WERI-Rb-1 (cell line): ENCODE measurements around the gene HEG1.

Experiments
- DNase-seq: peaks from one replicate; pipeline ENCODE4 v3.0.0-alpha.2; 2020
- H3K27ac ChIP-seq: fragments of 250-450 bp; sonication (Bioruptor Pico); 2 replicates; pipeline ENCODE4 v1.5.1; 2020; ENCODE audit warnings: mild to moderate bottlenecking, moderate library complexity
- H3K27me3 ChIP-seq: fragments of 250-450 bp; sonication (Bioruptor Pico); 2 replicates; pipeline ENCODE4 v1.5.1; 2021; ENCODE audit warnings: mild to moderate bottlenecking, low read depth, moderate library complexity; ENCODE audit not compliant: insufficient read depth, severe bottlenecking
- H3K36me3 ChIP-seq: fragments of 250-450 bp; sonication (Bioruptor Pico); 2 replicates; pipeline ENCODE4 v1.5.1; 2020; ENCODE audit warnings: mild to moderate bottlenecking, moderate library complexity
- H3K4me3 ChIP-seq: 2 replicates; pipeline ENCODE4 v1.5.1; 2011; ENCODE audit warnings: low read depth, mild to moderate bottlenecking, control low read depth, low read length
- H3K9me3 ChIP-seq: fragments of 250-450 bp; sonication (Bioruptor Pico); 2 replicates; pipeline ENCODE4 v1.5.1; 2021; ENCODE audit warnings: mild to moderate bottlenecking, moderate library complexity; ENCODE audit not compliant: severe bottlenecking
- CTCF ChIP-seq: IDR thresholded peaks from 2 replicates; pipeline ENCODE4 v1.5.1; 2011; ENCODE audit warnings: low read depth, mild to moderate bottlenecking, control low read depth, inconsistent platforms, low read length

The HEG1 gene

GRCh38 chr3:125051205-125051604, 4.6 kb downstream of the HEG1 start:
- DNase-seq: no peak
- Histone ChIP-seq H3K27ac (peak overlapping the region; percentile 89), H3K27me3 (no peaks in the 10 kb centered on the region), H3K9me3 (no peaks in the 10 kb centered on the region), H3K36me3 (peaks cover 74% of the 10 kb centered on the region), H3K4me3 (no peak overlapping the region)
- TF ChIP-seq CTCF: no peak

- peak overlapping the region; percentile 89 for H3K27ac ChIP-seq
- H3K27me3 ChIP-seq: no peaks in the 10 kb centered on the region
- TF ChIP-seq CTCF: 0 out of 2 replicates have a peak, but pooled peaks have one; percentile 24
Observed at GRCh38 chr3:125050488-125051090, 5.2 kb downstream of the HEG1 start.

GRCh38 chr3:125048282-125048681, 7.5 kb downstream of the HEG1 start:
- 0 out of 2 replicates have a peak overlapping the region, but pooled peaks have one; percentile 9 for H3K4me3 ChIP-seq
- peak overlapping the region; percentile 89 for H3K27ac ChIP-seq
- no peak for TF ChIP-seq CTCF
- peaks cover 81% of the 10 kb centered on the region for H3K36me3 ChIP-seq
- no peaks in the 10 kb centered on the region for H3K27me3 ChIP-seq
- no peaks in the 10 kb centered on the region for H3K9me3 ChIP-seq
- peak; percentile 45 for DNase-seq

More at GRCh38 chr3:125050488-125051090, 5.2 kb downstream of the HEG1 start:
- Histone ChIP-seq H3K4me3 (no peak overlapping the region), H3K36me3 (peaks cover 76% of the 10 kb centered on the region), H3K9me3 (no peaks in the 10 kb centered on the region)
- DNase-seq: no peak

GRCh38 chr3:125045965-125046364, 9.8 kb downstream of the HEG1 start:
- Histone ChIP-seq H3K27me3 (no peaks in the 10 kb centered on the region), H3K27ac (peak overlapping the region; percentile 19; the same call in 1 of the 2 replicates), H3K4me3 (no peak overlapping the region), H3K36me3 (peaks cover 80% of the 10 kb centered on the region), H3K9me3 (no peaks in the 10 kb centered on the region)
- no peak for DNase-seq
- no peak for TF ChIP-seq CTCF

GRCh38 chr3:125045194-125045593, 10.6 kb downstream of the HEG1 start:
- peaks cover 72% of the 10 kb centered on the region for H3K36me3 ChIP-seq
- no peaks in the 10 kb centered on the region for H3K27me3 ChIP-seq
- DNase-seq: no peak
- peak overlapping the region; percentile 19; the same call in 1 of the 2 replicates for H3K27ac ChIP-seq
- no peak overlapping the region for H3K4me3 ChIP-seq
- TF ChIP-seq CTCF: no peak
- no peaks in the 10 kb centered on the region for H3K9me3 ChIP-seq
